Measurements from ENCODE around the gene TMEM131.

Gene TMEM131

GRCh38 chr2:98016908-98017670 is 21.3 kb upstream of the TMEM131 start:
- no peak for DNase-seq

- no peak for DNase-seq
These were observed 19.9 kb upstream of the TMEM131 start for GRCh38 chr2:98015671-98016070.

GRCh38 chr2:98014379-98014778 is 18.6 kb upstream of the TMEM131 start:
- DNase-seq, result no peak

GRCh38 chr2:98013407-98014042 is 17.8 kb upstream of the TMEM131 start:
- DNase-seq, result no peak

GRCh38 chr2:98012561-98012991 is 16.8 kb upstream of the TMEM131 start:
- DNase-seq, result no peak

- DNase-seq, result no peak
These were observed 14.4 kb upstream of the TMEM131 start for GRCh38 chr2:98009887-98010760.

- no peak for DNase-seq
These were observed 12.7 kb upstream of the TMEM131 start for GRCh38 chr2:98008415-98008814.

- no peak for DNase-seq
These were observed 10.6 kb upstream of the TMEM131 start for GRCh38 chr2:98006378-98006777.

GRCh38 chr2:98004613-98005012 is 8.9 kb upstream of the TMEM131 start:
- no peak for DNase-seq

- no peak for DNase-seq
These were observed 8.3 kb upstream of the TMEM131 start for GRCh38 chr2:98004047-98004446.

- no peak for DNase-seq
These were observed 3.8 kb upstream of the TMEM131 start for GRCh38 chr2:97999536-97999935.

GRCh38 chr2:97998431-97999005 is 2.8 kb upstream of the TMEM131 start:
- no peak for DNase-seq

- no peak for DNase-seq
These were observed 2.1 kb upstream of the TMEM131 start for GRCh38 chr2:97997784-97998392.

GRCh38 chr2:97996679-97997078 is 931 bp upstream of the TMEM131 start:
- DNase-seq, result no peak

GRCh38 chr2:97995026-97995733 is 568 bp downstream of the TMEM131 start:
- DNase-seq, result peak; percentile 12

GRCh38 chr2:97994476-97994875 is 1.3 kb downstream of the TMEM131 start:
- no peak for DNase-seq

GRCh38 chr2:97993926-97994325 is 1.8 kb downstream of the TMEM131 start:
- DNase-seq, result no peak

GRCh38 chr2:97992836-97993825 is 2.6 kb downstream of the TMEM131 start:
- no peak for DNase-seq

GRCh38 chr2:97991081-97991856 is 4.5 kb downstream of the TMEM131 start:
- DNase-seq, result no peak

GRCh38 chr2:97988722-97989121 is 7.0 kb downstream of the TMEM131 start:
- no peak for DNase-seq
